Liver (tissue), 9 donors: Measurements from ENCODE around the gene STRIT1. TPM values are rescaled to one million over a fixed set of nuclear protein-coding genes. Genes with fewer than 3 reads are reported as not detected.

ENCODE experiments used
- DNase-seq: peaks from one replicate; pipeline ENCODE4 v3.0.0-alpha.2; 2017; ENCODE audit warnings: low spot score
- H3K27ac ChIP-seq, 2 donors: one replicate each; pipeline ENCODE4 v1.7.0; 2013; ENCODE audit warnings: inconsistent platforms in 2 of 2, low read length in 2 of 2, control low read depth in 1 of 2, low read depth in 1 of 2, mild to moderate bottlenecking in 1 of 2
- H3K27me3 ChIP-seq, 4 donors: one replicate each; pipeline versions ENCODE4 v1.6.1 to v1.7.0; 2013; ENCODE audit warnings: low read length in 3 of 4, inconsistent platforms in 1 of 4, mild to moderate bottlenecking in 1 of 4, moderate library complexity in 1 of 4; ENCODE audit not compliant: control insufficient read depth in 4 of 4, insufficient read depth in 4 of 4
- H3K36me3 ChIP-seq, 4 donors: one replicate each; pipeline versions ENCODE4 v1.6.1 to v1.7.0; 2013; ENCODE audit warnings: low read length in 3 of 4, mild to moderate bottlenecking in 3 of 4, low read depth in 1 of 4, moderate library complexity in 1 of 4; ENCODE audit not compliant: control insufficient read depth in 4 of 4, insufficient read depth in 3 of 4
- H3K4me1 ChIP-seq, 4 donors: one replicate each; pipeline versions ENCODE4 v1.6.1 to v1.7.0; 2013; ENCODE audit warnings: low read length in 3 of 4, mild to moderate bottlenecking in 3 of 4, moderate library complexity in 1 of 4; ENCODE audit not compliant: control insufficient read depth in 4 of 4, insufficient read depth in 4 of 4
- H3K4me3 ChIP-seq, 3 donors: one replicate each; pipeline versions ENCODE4 v1.6.1 to v1.7.0; 2013; ENCODE audit warnings: low read length in 3 of 3, control low read depth in 1 of 3, low read depth in 1 of 3, mild to moderate bottlenecking in 1 of 3
- H3K9ac ChIP-seq, 2 donors: one replicate each; pipeline ENCODE4 v1.7.0; 2013; ENCODE audit warnings: low read length in 2 of 2, mild to moderate bottlenecking in 2 of 2, moderate library complexity in 2 of 2, control low read depth in 1 of 2, low read depth in 1 of 2
- H3K9me3 ChIP-seq, 4 donors: one replicate each; pipeline versions ENCODE4 v1.6.1 to v1.7.0; 2013; ENCODE audit warnings: low read length in 3 of 4; ENCODE audit not compliant: control insufficient read depth in 4 of 4
- CTCF ChIP-seq: fragments of 150-350 bp; IDR thresholded peaks from 2 replicates; pipeline ENCODE4 v1.5.1; 2017; ENCODE audit warnings: improper control_type of control experiment, low read depth, low read length; ENCODE audit not compliant: missing input control
- EGR1 ChIP-seq, 2 donors: IDR thresholded peaks; 2 replicates each; pipeline ENCODE4 v1.6.1; 2016 to 2018; ENCODE audit warnings: antibody characterized with exemption in 2 of 2, low read depth in 2 of 2
- FOXA1 ChIP-seq: IDR thresholded peaks from 2 replicates; pipeline ENCODE4 v1.6.1; 2016; ENCODE audit warnings: antibody characterized with exemption
- GABPA ChIP-seq, 2 donors: IDR thresholded peaks in 1 of 2; conservative IDR thresholded peaks in 1 of 2; 2 replicates each; pipeline ENCODE4 v1.6.1; 2016; ENCODE audit warnings: antibody characterized with exemption in 2 of 2, mild to moderate bottlenecking in 1 of 2, moderate library complexity in 1 of 2
- HNF4A ChIP-seq, 2 donors: conservative IDR thresholded peaks; 2 replicates each; pipeline ENCODE4 v1.6.1; 2016; ENCODE audit warnings: antibody characterized with exemption in 2 of 2, mild to moderate bottlenecking in 2 of 2
- HNF4G ChIP-seq: IDR thresholded peaks from 2 replicates; pipeline ENCODE4 v1.6.1; 2016; ENCODE audit warnings: antibody characterized with exemption
- JUND ChIP-seq, 2 donors: IDR thresholded peaks; 2 replicates each; pipeline ENCODE4 v1.6.1; 2016; ENCODE audit warnings: antibody characterized with exemption in 2 of 2
- MAX ChIP-seq: IDR thresholded peaks from 2 replicates; pipeline ENCODE4 v1.6.1; 2016; ENCODE audit warnings: antibody characterized with exemption
- NR2F2 ChIP-seq: IDR thresholded peaks from 2 replicates; pipeline ENCODE4 v1.6.1; 2016; ENCODE audit warnings: antibody characterized with exemption
- RAD21 ChIP-seq, 2 donors: IDR thresholded peaks; 2 replicates each; pipeline ENCODE4 v1.6.1; 2016; ENCODE audit warnings: antibody characterized with exemption in 2 of 2, mild to moderate bottlenecking in 2 of 2
- REST ChIP-seq: IDR thresholded peaks from 2 replicates; pipeline ENCODE4 v1.6.1; 2016; ENCODE audit warnings: antibody characterized with exemption, mild to moderate bottlenecking
- RXRA ChIP-seq, 2 donors: IDR thresholded peaks; 2 replicates each; pipeline ENCODE4 v1.6.1; 2017 to 2018; ENCODE audit warnings: antibody characterized with exemption in 2 of 2, mild to moderate bottlenecking in 1 of 2
- YY1 ChIP-seq: IDR thresholded peaks from 2 replicates; pipeline ENCODE4 v1.6.1; 2016; ENCODE audit warnings: antibody characterized with exemption, mild to moderate bottlenecking
- WGBS: extraction: QIAGEN DNeasy Blood & Tissue Kit; methylation state at CpG from one replicate; pipeline ENCODE4 v1.1.7; 2013; 5-methylcytosine and 5-hydroxymethylcytosine counted together
- polyA plus RNA-seq, 2 donors: library from polyadenylated mRNA; stranded (reverse) in 1 of 2; unstranded in 1 of 2; fragments of 200-250 nt in 1 of 2; fragments of >200 nt in 1 of 2; fragmentation: Nextera tagmentation in 1 of 2; extraction: Ambion mirVana in 1 of 2; gene quantifications; one replicate each; pipeline versions ENCODE4 v1.2.1 to v1.2.3, GENCODE V29; 2013 to 2015
- total RNA-seq, 2 donors: library from RNA; depleted of rRNA; stranded (reverse); fragments of >200 nt; gene quantifications; one replicate each; pipeline ENCODE4 v1.2.3, GENCODE V29; 2014
- TF ChIP-seq, protein P1 (sequence below): IDR thresholded peaks from 2 replicates; pipeline ENCODE4 v1.6.1; 2016; ENCODE audit warnings: antibody characterized with exemption
- donor health status: healthy.
- donor health status: healthy.
- donor health status: healthy.
- donor health status: healthy.
- donor health status: healthy.

STRIT1 gene
- total and polyA plus RNA-seq, 4 donors: not detected

- no peak for DNase-seq
- no peak for TF ChIP-seq RAD21 (IDR thresholded peaks at IDR 0.05)
- TF ChIP-seq, protein P1, sequence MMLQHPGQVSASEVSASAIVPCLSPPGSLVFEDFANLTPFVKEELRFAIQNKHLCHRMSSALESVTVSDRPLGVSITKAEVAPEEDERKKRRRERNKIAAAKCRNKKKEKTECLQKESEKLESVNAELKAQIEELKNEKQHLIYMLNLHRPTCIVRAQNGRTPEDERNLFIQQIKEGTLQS: no peak
- TF ChIP-seq EGR1 (IDR thresholded peaks at IDR 0.05; ENCODE audit: low read depth in 2 of 2): no peak
- TF ChIP-seq MAX: no peak
- no peak for TF ChIP-seq YY1
- no peak for TF ChIP-seq GABPA (IDR thresholded peaks at IDR 0.05 in 1 of 2, conservative IDR thresholded peaks at IDR 0.05 in 1 of 2)
- TF ChIP-seq REST: no peak
- no peak for TF ChIP-seq HNF4A (conservative IDR thresholded peaks at IDR 0.05)
- no peak for TF ChIP-seq FOXA1
- no peak for TF ChIP-seq JUND (IDR thresholded peaks at IDR 0.05)
- TF ChIP-seq RXRA (IDR thresholded peaks at IDR 0.05): no peak
- TF ChIP-seq NR2F2: no peak
- TF ChIP-seq HNF4G: no peak
- TF ChIP-seq CTCF: no peak
- Histone ChIP-seq H3K36me3 (no peaks in the 10 kb centered on the region), H3K9ac (no peak overlapping the region), H3K27ac (no peak overlapping the region), H3K9me3 (peaks cover 0 to 4% (median 0%) of the 10 kb centered on the region in 4 donors), H3K4me3 (no peak overlapping the region), H3K4me1 (no peaks in the 10 kb centered on the region), H3K27me3 (no peaks in the 10 kb centered on the region)
- 93% methylated on average over 2 of the region's 2 CpGs for WGBS
Measured at GRCh38 chr3:155243512-155243921, 50.0 kb downstream of the STRIT1 start.

GRCh38 chr3:155242342-155242741, 51.1 kb downstream of the STRIT1 start:
- no peaks in the 10 kb centered on the region for H3K9me3 ChIP-seq
- H3K4me1 ChIP-seq: no peaks in the 10 kb centered on the region
- H3K27me3 ChIP-seq: no peaks in the 10 kb centered on the region
- DNase-seq: no peak
- no peak overlapping the region for H3K27ac ChIP-seq
- no peaks in the 10 kb centered on the region for H3K36me3 ChIP-seq
- TF ChIP-seq FOXA1: no peak
- no peak for TF ChIP-seq EGR1 (IDR thresholded peaks at IDR 0.05; ENCODE audit: low read depth in 2 of 2)
- no peak overlapping the region for H3K4me3 ChIP-seq
- no peak overlapping the region for H3K9ac ChIP-seq
